ENCODE data around the gene SBF2. TPM values are rescaled to one million over a fixed set of nuclear protein-coding genes. Genes with fewer than 3 reads are reported as not detected.

The SBF2 gene
- polyA plus RNA-seq, 1 experiment = 44.4 TPM

DNA sequence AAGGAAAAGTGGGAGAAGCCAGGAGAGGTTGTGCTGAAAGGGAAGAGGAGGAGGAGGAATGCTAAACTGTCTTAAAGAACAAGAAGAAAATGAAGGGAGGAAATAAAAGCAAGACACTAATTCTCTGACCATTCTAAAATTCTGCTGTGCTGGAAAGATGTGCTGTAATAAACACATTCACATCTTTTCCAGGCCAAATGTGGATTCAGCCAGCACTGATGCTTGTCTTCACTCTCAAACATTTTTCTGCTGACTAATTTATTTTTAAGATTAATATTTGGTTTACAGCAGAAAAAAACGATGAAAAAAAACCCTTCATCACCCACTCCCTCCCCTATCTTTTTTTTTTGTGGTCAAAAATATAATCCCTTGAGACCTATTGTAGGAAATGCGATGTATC is 406.5 kb downstream of the SBF2 start:
- H3K27ac ChIP-seq (ENCODE audit: low read depth, low read length) = no peak overlapping the region
- no peaks in the 10 kb centered on the region for H3K9me3 ChIP-seq (ENCODE audit: control insufficient read depth, insufficient read depth, low read length)
- TF ChIP-seq, protein P1, sequence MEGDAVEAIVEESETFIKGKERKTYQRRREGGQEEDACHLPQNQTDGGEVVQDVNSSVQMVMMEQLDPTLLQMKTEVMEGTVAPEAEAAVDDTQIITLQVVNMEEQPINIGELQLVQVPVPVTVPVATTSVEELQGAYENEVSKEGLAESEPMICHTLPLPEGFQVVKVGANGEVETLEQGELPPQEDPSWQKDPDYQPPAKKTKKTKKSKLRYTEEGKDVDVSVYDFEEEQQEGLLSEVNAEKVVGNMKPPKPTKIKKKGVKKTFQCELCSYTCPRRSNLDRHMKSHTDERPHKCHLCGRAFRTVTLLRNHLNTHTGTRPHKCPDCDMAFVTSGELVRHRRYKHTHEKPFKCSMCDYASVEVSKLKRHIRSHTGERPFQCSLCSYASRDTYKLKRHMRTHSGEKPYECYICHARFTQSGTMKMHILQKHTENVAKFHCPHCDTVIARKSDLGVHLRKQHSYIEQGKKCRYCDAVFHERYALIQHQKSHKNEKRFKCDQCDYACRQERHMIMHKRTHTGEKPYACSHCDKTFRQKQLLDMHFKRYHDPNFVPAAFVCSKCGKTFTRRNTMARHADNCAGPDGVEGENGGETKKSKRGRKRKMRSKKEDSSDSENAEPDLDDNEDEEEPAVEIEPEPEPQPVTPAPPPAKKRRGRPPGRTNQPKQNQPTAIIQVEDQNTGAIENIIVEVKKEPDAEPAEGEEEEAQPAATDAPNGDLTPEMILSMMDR (IDR thresholded peaks at IDR 0.05; ENCODE audit: low read depth, low read length) = no peak
- H3K4me3 ChIP-seq (ENCODE audit: low read depth, low read length) = no peak overlapping the region
- ChIA-PET POLR2A (no interaction called here), CTCF (no interaction called here)
- no peak for DNase-seq (ENCODE audit: low read depth, low spot score)
- no peaks in the 10 kb centered on the region for H3K27me3 ChIP-seq (ENCODE audit: control insufficient read depth, insufficient read depth, low read length)

DNA sequence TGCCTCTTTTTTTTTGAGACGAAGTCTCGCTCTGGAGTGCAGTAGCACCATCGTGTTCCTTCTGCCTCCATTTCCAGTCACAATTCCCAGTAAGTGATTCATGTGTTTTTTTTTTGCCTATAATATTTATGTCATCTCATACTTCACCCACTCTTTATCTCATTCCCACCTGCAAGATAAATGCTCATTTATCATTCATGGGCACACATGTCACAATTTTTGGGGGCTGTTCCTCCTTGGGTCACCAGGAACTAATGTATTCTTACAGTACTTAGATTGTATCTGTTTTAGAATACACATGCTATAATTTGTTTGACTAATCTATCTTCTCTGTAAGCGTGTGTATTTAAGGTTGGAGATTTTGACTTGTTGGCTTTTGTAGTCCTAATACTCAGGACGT is 407.4 kb downstream of the SBF2 start:
- no peaks in the 10 kb centered on the region for H3K27me3 ChIP-seq (ENCODE audit: control insufficient read depth, insufficient read depth, low read length)
- CTCF ChIA-PET = no interaction called here
- POLR2A ChIA-PET = no interaction called here

DNA sequence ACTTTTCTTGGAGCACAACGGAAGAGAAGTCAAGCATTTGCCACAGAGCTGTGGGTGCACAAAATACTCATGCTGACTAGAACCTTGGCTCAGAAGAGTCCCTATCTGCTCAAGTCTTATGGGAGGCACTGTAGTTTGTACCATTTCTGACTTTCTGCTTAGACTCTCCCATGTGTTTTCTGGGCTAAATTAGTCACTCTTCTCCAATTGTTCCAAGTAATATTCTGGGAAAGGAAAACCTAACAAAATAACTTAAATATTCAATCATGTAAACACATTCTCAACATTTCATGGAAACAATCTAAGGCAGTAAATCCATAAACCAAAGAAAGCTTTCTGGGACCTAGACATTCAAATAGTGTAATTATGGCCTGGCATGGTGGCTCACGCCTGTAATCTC is 409.4 kb downstream of the SBF2 start:
- ChIA-PET POLR2A (no interaction called here), CTCF (interaction anchor here (0.6 kb wide), 1 partner anchor 97 kb away, joined by 3 read pairs; no protein-coding TSS in a partner anchor)
- TF ChIP-seq, protein P1 (IDR thresholded peaks at IDR 0.05; ENCODE audit: low read depth, low read length) = no peak
- H3K27me3 ChIP-seq (ENCODE audit: control insufficient read depth, insufficient read depth, low read length) = no peaks in the 10 kb centered on the region
- H3K27ac ChIP-seq (ENCODE audit: low read depth, low read length) = no peak overlapping the region
- H3K4me3 ChIP-seq (ENCODE audit: low read depth, low read length) = no peak overlapping the region
- no peaks in the 10 kb centered on the region for H3K9me3 ChIP-seq (ENCODE audit: control insufficient read depth, insufficient read depth, low read length)
- no peak for DNase-seq (ENCODE audit: low read depth, low spot score)

More for the DNA sequence above, 407.4 kb downstream of the SBF2 start:
- no peak for DNase-seq (ENCODE audit: low read depth, low spot score)
- H3K4me3 ChIP-seq (ENCODE audit: low read depth, low read length) = no peak overlapping the region
- H3K9me3 ChIP-seq (ENCODE audit: control insufficient read depth, insufficient read depth, low read length) = no peaks in the 10 kb centered on the region
- no peak overlapping the region for H3K27ac ChIP-seq (ENCODE audit: low read depth, low read length)
- TF ChIP-seq, protein P1 (IDR thresholded peaks at IDR 0.05; ENCODE audit: low read depth, low read length) = no peak

DNA sequence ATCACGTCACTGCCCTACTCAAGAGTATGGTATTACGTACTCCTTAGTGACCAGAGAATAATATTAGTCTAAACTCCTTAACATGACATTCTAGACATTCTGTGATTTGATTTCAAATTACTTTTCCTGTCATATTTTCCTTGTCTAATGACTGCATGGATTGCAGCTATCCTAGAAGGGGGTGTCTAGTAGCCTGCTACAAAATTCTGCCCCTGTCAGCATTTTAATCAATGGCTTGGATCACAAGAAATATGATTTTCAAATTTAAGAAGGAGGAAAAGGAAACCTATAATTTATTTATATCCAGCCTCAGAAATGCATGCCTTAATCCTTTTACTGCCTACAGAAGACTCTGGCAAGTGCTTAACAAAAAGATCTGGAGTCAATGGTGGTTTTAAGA is 413.4 kb downstream of the SBF2 start:
- ChIA-PET CTCF (no interaction called here), POLR2A (no interaction called here)
- TF ChIP-seq, protein P1 (IDR thresholded peaks at IDR 0.05; ENCODE audit: low read depth, low read length) = no peak

DNA sequence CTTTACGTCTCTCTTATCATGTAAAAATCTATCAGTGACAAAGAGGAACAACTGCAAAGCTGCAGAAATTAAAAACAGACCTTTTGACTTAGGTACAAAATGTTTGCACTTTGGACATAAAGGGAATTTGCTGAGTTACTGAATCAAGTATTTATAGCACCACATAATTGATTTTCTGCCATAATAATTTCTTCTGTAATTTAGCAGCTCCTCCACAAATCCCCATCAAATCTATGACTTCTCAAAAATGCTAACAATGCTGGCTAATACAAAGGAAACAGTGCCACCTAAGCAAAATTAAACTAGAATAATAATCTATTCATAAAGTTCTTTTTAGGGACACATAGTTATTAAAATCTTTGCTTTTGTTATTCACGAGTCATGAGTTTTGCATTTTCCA is 415.1 kb downstream of the SBF2 start:
- TF ChIP-seq, protein P1 (IDR thresholded peaks at IDR 0.05; ENCODE audit: low read depth, low read length) = no peak
- Histone ChIP-seq H3K4me3 (ENCODE audit: low read depth, low read length) (no peak overlapping the region), H3K27me3 (ENCODE audit: control insufficient read depth, insufficient read depth, low read length) (no peaks in the 10 kb centered on the region), H3K9me3 (ENCODE audit: control insufficient read depth, insufficient read depth, low read length) (no peaks in the 10 kb centered on the region), H3K27ac (ENCODE audit: low read depth, low read length) (no peak overlapping the region)
- ChIA-PET POLR2A (no interaction called here), CTCF (no interaction called here)
- DNase-seq (ENCODE audit: low read depth, low spot score) = no peak

More for the DNA sequence above, 413.4 kb downstream of the SBF2 start:
- H3K27ac ChIP-seq (ENCODE audit: low read depth, low read length) = no peak overlapping the region
- H3K27me3 ChIP-seq (ENCODE audit: control insufficient read depth, insufficient read depth, low read length) = no peaks in the 10 kb centered on the region
- no peaks in the 10 kb centered on the region for H3K9me3 ChIP-seq (ENCODE audit: control insufficient read depth, insufficient read depth, low read length)
- no peak overlapping the region for H3K4me3 ChIP-seq (ENCODE audit: low read depth, low read length)
- no peak for DNase-seq (ENCODE audit: low read depth, low spot score)

All from AG04450 (cell line).